K562 (cell line): ENCODE results near the gene VGLL3. TPM values are rescaled to one million over a fixed set of nuclear protein-coding genes. Genes with fewer than 3 reads are reported as not detected.

Source experiments
- ATAC-seq: fragments of 200-7000 bp; cut with Tn5 transposase; 3 replicates; pipeline ENCODE4 v1.9.1; 2020; ENCODE audit warnings: moderate library complexity
- BruUV-seq: library from RNA; stranded (reverse); fragments of 400-500 nt; replicated peaks from 2 replicates; lab custom pipeline; 2021; lab: Mats Ljungman, UMichigan
- CTCF ChIA-PET: fragments of 300-600 bp; formaldehyde crosslinking; extraction: SDS; loops from one replicate; lab custom pipeline; 2021; ENCODE audit warnings: low intra/inter-chr PET ratio; lab: Yijun Ruan, JAX
- POLR2A ChIA-PET: fragments of 300-600, 350-650 bp; sonication (Branson Sonifier 250); formaldehyde crosslinking; extraction: SDS; loops from one replicate; lab custom pipeline; 2021; ENCODE audit warnings: antibody characterized with exemption, inconsistent platforms; lab: Yijun Ruan, JAX
- DNase-seq, 4 experiments: peaks; one replicate each; pipeline versions ENCODE4 v3.0.0 to v3.0.0-alpha.2; 2011 to 2018; ENCODE audit warnings: low spot score in 3 of 4, mixed read lengths in 3 of 4; ENCODE audit errors: extremely low read depth in 1 of 4
- FAIRE-seq: peaks from 2 replicates; lab custom pipeline; 2011; peaks lifted over from hg19 to GRCh38; lab: Jason Lieb, UNC
- H2AFZ ChIP-seq: 2 replicates; pipeline ENCODE4 v1.6.0; 2011; ENCODE audit warnings: low read depth, low read length, control low read depth, inconsistent platforms
- H3K27ac ChIP-seq: fragments of 200-600 bp; 3 replicates; pipeline ENCODE4 v1.8.0; 2011; ENCODE audit warnings: low read depth, mild to moderate bottlenecking, control low read depth, inconsistent platforms, low read length, moderate library complexity, mixed read lengths; ENCODE audit errors: extremely low read depth
- H3K27me3 ChIP-seq, 2 experiments: fragments of 300-600 bp in 1 of 2; 2 replicates in 1 of 2; 3 replicates in 1 of 2; pipeline versions ENCODE4 v1.6.0 to v1.8.0; 2011; ENCODE audit warnings: inconsistent platforms in 2 of 2, low read length in 2 of 2, mild to moderate bottlenecking in 1 of 2, mixed read lengths in 1 of 2, moderate library complexity in 1 of 2; ENCODE audit not compliant: control insufficient read depth in 2 of 2, insufficient read depth in 2 of 2
- H3K36me3 ChIP-seq: fragments of 300-600 bp; 3 replicates; pipeline ENCODE4 v1.8.0; 2011; ENCODE audit warnings: mild to moderate bottlenecking, low read length, inconsistent platforms; ENCODE audit not compliant: control insufficient read depth, insufficient read depth
- H3K4me1 ChIP-seq, 2 experiments: fragments of 200-600 bp in 1 of 2; replicated peaks in 1 of 2; 2 replicates in 1 of 2; 3 replicates in 1 of 2; pipeline versions ENCODE4 v1.5.1 to v1.8.0; 2011; ENCODE audit warnings: inconsistent platforms in 2 of 2, low read length in 2 of 2, mild to moderate bottlenecking in 1 of 2, mixed read lengths in 1 of 2, moderate library complexity in 1 of 2; ENCODE audit not compliant: control insufficient read depth in 2 of 2, insufficient read depth in 2 of 2
- H3K4me2 ChIP-seq: 2 replicates; pipeline ENCODE4 v1.6.1; 2011; ENCODE audit warnings: low read length, control low read depth, inconsistent platforms, mixed read lengths; ENCODE audit not compliant: insufficient read depth
- H3K4me3 ChIP-seq: fragments of 200-600 bp; sonication (generic), shearing (Covaris generic); 2 replicates; pipeline ENCODE4 v1.5.1; 2016; ENCODE audit warnings: control low read depth, inconsistent platforms
- H3K79me2 ChIP-seq: fragments of 200-600 bp; 3 replicates; pipeline ENCODE4 v1.8.0; 2011; ENCODE audit warnings: low read length, inconsistent platforms; ENCODE audit not compliant: control insufficient read depth, insufficient read depth
- H3K9ac ChIP-seq, 2 experiments: 2 replicates each; pipeline versions ENCODE4 v1.6.0 to v1.6.1; 2011; ENCODE audit warnings: low read depth in 2 of 2, low read length in 2 of 2, control low read depth in 1 of 2, inconsistent platforms in 1 of 2, mild to moderate bottlenecking in 1 of 2, mixed read lengths in 1 of 2; ENCODE audit not compliant: insufficient read depth in 1 of 2
- H3K9me1 ChIP-seq: one replicate; pipeline ENCODE4 v1.6.0; 2011; ENCODE audit warnings: inconsistent platforms, mild to moderate bottlenecking, low read length, moderate library complexity; ENCODE audit not compliant: control insufficient read depth, insufficient read depth
- H3K9me3 ChIP-seq: replicated peaks from 2 replicates; pipeline ENCODE4 v1.5.1; 2011; ENCODE audit warnings: low read depth, low read length, inconsistent platforms; ENCODE audit not compliant: control insufficient read depth, insufficient read depth
- H4K20me1 ChIP-seq: replicated peaks from 2 replicates; pipeline ENCODE4 v1.6.1; 2011; ENCODE audit warnings: low read length, inconsistent platforms, mixed read lengths; ENCODE audit not compliant: control insufficient read depth, insufficient read depth
- BACH1 ChIP-seq: fragments of 200-800 bp; sonication (Bioruptor generic); IDR thresholded peaks from 2 replicates; pipeline ENCODE4 v1.6.1; 2016; ENCODE audit warnings: missing genetic modification characterization, missing compliant biosample characterization
- FOSL1 ChIP-seq: fragments of 200-800 bp; sonication (Bioruptor generic); conservative IDR thresholded peaks from 2 replicates; pipeline ENCODE4 v1.6.1; 2016; ENCODE audit warnings: missing genetic modification characterization, missing compliant biosample characterization
- GABPA ChIP-seq: fragments of 200-800 bp; sonication (Bioruptor generic); conservative IDR thresholded peaks from 2 replicates; pipeline ENCODE4 v1.6.1; 2016; ENCODE audit warnings: low read depth, missing genetic modification characterization, missing compliant biosample characterization
- HDAC2 ChIP-seq: fragments of 450-650 bp; IDR thresholded peaks from 2 replicates; pipeline ENCODE4 v1.6.1; 2016; ENCODE audit warnings: mild to moderate bottlenecking
- JUND ChIP-seq, 2 experiments: IDR thresholded peaks; 2 replicates in 1 of 2; 3 replicates in 1 of 2; pipeline ENCODE4 v1.6.1; 2011; ENCODE audit warnings: borderline replicate concordance in 2 of 2, low read depth in 2 of 2, low read length in 2 of 2, improper control_type of control experiment in 1 of 2, missing biosample characterization in 1 of 2, missing genetic modification characterization in 1 of 2, missing genetic modification reagents in 1 of 2
- NBN ChIP-seq: fragments of 450-650 bp; IDR thresholded peaks from 2 replicates; pipeline ENCODE4 v1.6.1; 2016; ENCODE audit warnings: low read depth, mild to moderate bottlenecking
- SRSF3 ChIP-seq: fragments of 200-400 bp; formaldehyde crosslinking; IDR thresholded peaks from 2 replicates; pipeline ENCODE4 v1.6.1; 2016; ENCODE audit warnings: mild to moderate bottlenecking, low read length, moderate library complexity; ENCODE audit not compliant: insufficient read depth
- ZNF3 ChIP-seq: fragments of 250-450 bp; sonication (Bioruptor Pico); IDR thresholded peaks from 2 replicates; pipeline ENCODE4 v1.5.0; 2021; ENCODE audit warnings: mild to moderate bottlenecking, moderate library complexity
- WGBS: fragments of 100-300 bp; shearing (Covaris generic); methylation state at CpG from one replicate; pipeline ENCODE4 v1.1.6; 2016; ENCODE audit warnings: low coverage, mixed read lengths; ENCODE audit not compliant: insufficient coverage; ENCODE audit errors: missing lambda C conversion rate; 5-methylcytosine and 5-hydroxymethylcytosine counted together
- in situ Hi-C: fragments of 300-500 bp; cut with MboI; formaldehyde crosslinking; loops from 4 replicates; pipeline ENCODE4 v1.15.0; 2018; ENCODE audit warnings: inconsistent platforms, mixed read lengths
- intact Hi-C: fragments of 100-400 bp; cut with micrococcal nuclease; formaldehyde crosslinking; loops from 2 replicates; pipeline ENCODE4 v1.14.2; 2022
- polyA plus RNA-seq, 8 experiments: library from polyadenylated mRNA; depleted of rRNA in 4 of 8; stranded (reverse) in 5 of 8; unstranded in 3 of 8; fragments of >200 nt; fragmentation: Nextera tagmentation in 2 of 8; fragmentation: Illumina TruSeq in 1 of 8; extraction: Ambion mirVana in 2 of 8; extraction: Trizol in 1 of 8; gene quantifications; 2 replicates each; pipeline versions ENCODE4 v1.2.1 to v1.2.3, GENCODE V29; 2011 to 2014; ENCODE audit warnings: inconsistent platforms in 1 of 8, missing spikeins in 1 of 8
- total RNA-seq, 7 experiments: library from RNA; depleted of rRNA in 6 of 7; stranded (reverse); fragments of >200 nt in 6 of 7; fragmentation: Illumina TruSeq in 2 of 7; extraction: Trizol in 2 of 7; gene quantifications; 2 replicates each; pipeline versions ENCODE4 v1.2.1 to v1.2.3, GENCODE V29; 2011 to 2021; ENCODE audit warnings: low replicate concordance in 1 of 7

VGLL3 gene
- total and polyA plus RNA-seq, 9 of the 15 experiments (the other 6 are each of a cell fraction or from before 2014, with no cell fraction given): under 0.01 to 0.09 (median 0.04) TPM; not detected in 6

GRCh38 chr3:86996261-86996955, 5.5 kb upstream of the VGLL3 start:
- no TSS peak for BruUV-seq
- WGBS: 0% methylated on average over 4 of the region's 5 CpGs
- in situ Hi-C loops: no loop called here

DNA sequence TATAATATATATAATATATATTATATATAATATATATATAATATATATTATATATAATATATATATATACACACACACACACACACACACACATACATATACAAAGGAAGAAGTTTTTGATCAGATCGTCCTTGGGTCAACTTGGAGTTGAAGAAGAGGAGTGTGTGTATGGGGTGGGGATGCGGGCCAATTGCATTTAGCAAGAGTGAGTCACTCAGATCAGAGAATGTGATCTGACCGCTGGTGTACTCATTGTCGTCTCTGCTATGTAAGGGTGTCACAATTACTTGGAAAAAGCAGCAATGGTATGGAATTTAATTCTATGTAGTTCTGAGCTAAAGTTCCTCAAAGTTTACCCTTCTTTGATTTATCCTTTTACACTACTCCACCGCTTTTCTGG, 4.6 kb upstream of the VGLL3 start:
- Histone ChIP-seq H3K9me1 (no peaks in the 10 kb centered on the region), H3K4me1 (peaks cover 0 to 8% of the 10 kb centered on the region in 2 experiments; a peak in 1 of 5 replicates), H3K4me2 (no peak overlapping the region), H3K36me3 (no peaks in the 10 kb centered on the region), H3K9ac (no peak overlapping the region), H3K9me3 (no peaks in the 10 kb centered on the region), H4K20me1 (no peaks in the 10 kb centered on the region), H3K27ac (no peak overlapping the region), H3K27me3 (peaks cover 0 to 3% of the 10 kb centered on the region in 2 experiments; a peak in 1 of 5 replicates), H2AFZ (no peak overlapping the region), H3K4me3 (no peak overlapping the region), H3K79me2 (no peaks in the 10 kb centered on the region)
- no TSS peak for BruUV-seq
- peak in 2 of 4 experiments; percentile 4 to 13 for DNase-seq
- ATAC-seq: no peak
- POLR2A ChIA-PET: no interaction called here
- in situ Hi-C loops: no loop called here
- no peak for FAIRE-seq
- intact Hi-C loops: no loop called here
- 0% methylated on average over 5 of the region's 5 CpGs for WGBS
- TF ChIP-seq HDAC2 (no peak), ZNF3 (no peak), JUND (IDR thresholded peaks at IDR 0.05; ENCODE audit: borderline replicate concordance, low read depth, low read length) (0 out of 2 replicates have a peak, but pooled peaks have one; percentile 23), JUND (tag; IDR thresholded peaks at IDR 0.05; ENCODE audit: borderline replicate concordance, low read depth, low read length) (no peak), FOSL1 (tag) (0 out of 2 replicates have a peak, but pooled peaks have one; percentile 30)
- CTCF ChIA-PET: no interaction called here

More at GRCh38 chr3:86996261-86996955, 5.5 kb upstream of the VGLL3 start:
- Histone ChIP-seq H3K4me2 (no peak overlapping the region), H3K27ac (no peak overlapping the region), H3K9me3 (no peaks in the 10 kb centered on the region), H3K36me3 (no peaks in the 10 kb centered on the region), H3K4me3 (no peak overlapping the region), H2AFZ (no peak overlapping the region), H3K27me3 (no peaks in the 10 kb centered on the region), H3K4me1 (no peaks in the 10 kb centered on the region), H4K20me1 (no peaks in the 10 kb centered on the region), H3K9me1 (no peaks in the 10 kb centered on the region), H3K9ac (no peak overlapping the region), H3K79me2 (no peaks in the 10 kb centered on the region)
- POLR2A ChIA-PET: no interaction called here
- no peak for ATAC-seq
- FAIRE-seq: no peak
- TF ChIP-seq SRSF3: no peak
- no peak for TF ChIP-seq NBN
- peak; percentile 62 for TF ChIP-seq GABPA (tag)
- no peak for TF ChIP-seq BACH1 (tag)
- no peak for DNase-seq
- CTCF ChIA-PET: no interaction called here
- intact Hi-C loops: no loop called here
